ENCODE measurements around the gene ZBTB9. TPM values are rescaled to one million over a fixed set of nuclear protein-coding genes. Genes with fewer than 3 reads are reported as not detected.

ZBTB9 gene
- total RNA-seq, 1 donor from 2014 or later, result 9.6 TPM

DNA sequence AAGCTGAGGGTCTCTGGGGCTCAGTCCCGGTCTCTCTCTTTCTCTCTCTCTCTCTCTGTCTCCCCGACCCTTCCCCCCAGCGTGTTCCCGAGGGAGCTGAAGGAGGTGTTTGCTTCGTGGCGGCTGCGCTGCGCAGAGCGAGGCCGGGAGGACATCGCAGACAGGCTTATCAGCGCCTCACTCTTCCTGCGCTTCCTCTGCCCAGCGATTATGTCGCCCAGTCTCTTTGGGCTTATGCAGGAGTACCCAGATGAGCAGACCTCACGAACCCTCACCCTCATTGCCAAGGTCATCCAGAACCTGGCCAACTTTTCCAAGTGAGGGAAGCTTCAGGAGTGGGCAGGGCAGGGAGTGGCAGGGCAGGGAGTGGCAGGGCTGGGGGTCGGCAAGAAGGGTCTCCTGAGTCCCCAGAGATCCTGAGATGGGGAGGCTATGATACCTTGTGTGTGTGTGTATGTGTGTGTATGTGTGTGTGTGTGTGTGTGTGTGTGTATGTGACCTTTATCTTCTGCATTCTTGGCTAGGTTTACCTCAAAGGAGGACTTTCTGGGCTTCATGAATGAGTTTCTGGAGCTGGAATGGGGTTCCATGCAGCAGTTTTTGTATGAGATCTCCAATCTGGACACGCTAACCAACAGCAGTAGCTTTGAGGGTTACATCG is 13.6 kb upstream of the ZBTB9 start:
- TF ChIP-seq, protein P1, sequence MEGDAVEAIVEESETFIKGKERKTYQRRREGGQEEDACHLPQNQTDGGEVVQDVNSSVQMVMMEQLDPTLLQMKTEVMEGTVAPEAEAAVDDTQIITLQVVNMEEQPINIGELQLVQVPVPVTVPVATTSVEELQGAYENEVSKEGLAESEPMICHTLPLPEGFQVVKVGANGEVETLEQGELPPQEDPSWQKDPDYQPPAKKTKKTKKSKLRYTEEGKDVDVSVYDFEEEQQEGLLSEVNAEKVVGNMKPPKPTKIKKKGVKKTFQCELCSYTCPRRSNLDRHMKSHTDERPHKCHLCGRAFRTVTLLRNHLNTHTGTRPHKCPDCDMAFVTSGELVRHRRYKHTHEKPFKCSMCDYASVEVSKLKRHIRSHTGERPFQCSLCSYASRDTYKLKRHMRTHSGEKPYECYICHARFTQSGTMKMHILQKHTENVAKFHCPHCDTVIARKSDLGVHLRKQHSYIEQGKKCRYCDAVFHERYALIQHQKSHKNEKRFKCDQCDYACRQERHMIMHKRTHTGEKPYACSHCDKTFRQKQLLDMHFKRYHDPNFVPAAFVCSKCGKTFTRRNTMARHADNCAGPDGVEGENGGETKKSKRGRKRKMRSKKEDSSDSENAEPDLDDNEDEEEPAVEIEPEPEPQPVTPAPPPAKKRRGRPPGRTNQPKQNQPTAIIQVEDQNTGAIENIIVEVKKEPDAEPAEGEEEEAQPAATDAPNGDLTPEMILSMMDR (IDR thresholded peaks at IDR 0.05; ENCODE audit: partially characterized antibody, unreplicated experiment), result no peak
- Mint-ChIP-seq H3K4me3 (ENCODE audit: unreplicated experiment) (no peak overlapping the region), H3K36me3 (ENCODE audit: unreplicated experiment) (peaks cover 6% of the 10 kb centered on the region), H3K27me3 (ENCODE audit: unreplicated experiment) (peaks cover 11% of the 10 kb centered on the region), H3K27ac (ENCODE audit: unreplicated experiment) (no peak overlapping the region), H3K4me1 (ENCODE audit: low read depth, unreplicated experiment) (no peaks in the 10 kb centered on the region), H3K9me3 (ENCODE audit: unreplicated experiment) (peaks cover 5% of the 10 kb centered on the region)
- no peak for DNase-seq

DNA sequence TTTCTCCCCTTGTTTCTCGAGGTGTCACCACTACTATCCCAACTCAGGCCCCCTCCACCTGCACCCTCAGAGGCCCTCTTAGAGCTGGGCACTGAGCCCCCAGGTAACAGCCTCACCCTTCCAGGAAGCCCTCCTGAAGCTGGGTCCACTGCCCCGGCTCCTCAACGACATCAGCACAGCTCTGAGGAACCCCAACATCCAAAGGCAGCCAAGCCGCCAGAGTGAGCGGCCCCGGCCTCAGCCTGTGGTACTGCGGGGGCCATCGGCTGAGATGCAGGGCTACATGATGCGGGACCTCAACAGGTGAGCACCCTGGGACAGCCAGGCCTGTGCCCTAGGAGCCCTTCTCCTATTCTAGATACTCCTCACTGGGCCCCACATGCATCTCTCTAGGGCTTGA is 12.9 kb upstream of the ZBTB9 start:
- Mint-ChIP-seq H3K4me3 (ENCODE audit: unreplicated experiment) (no peak overlapping the region), H3K4me1 (ENCODE audit: low read depth, unreplicated experiment) (no peaks in the 10 kb centered on the region), H3K27me3 (ENCODE audit: unreplicated experiment) (peaks cover 11% of the 10 kb centered on the region), H3K36me3 (ENCODE audit: unreplicated experiment) (peaks cover 6% of the 10 kb centered on the region), H3K9me3 (ENCODE audit: unreplicated experiment) (peaks cover 5% of the 10 kb centered on the region), H3K27ac (ENCODE audit: unreplicated experiment) (no peak overlapping the region)
- TF ChIP-seq, protein P1 (IDR thresholded peaks at IDR 0.05; ENCODE audit: partially characterized antibody, unreplicated experiment), result no peak
- DNase-seq, result no peak

DNA sequence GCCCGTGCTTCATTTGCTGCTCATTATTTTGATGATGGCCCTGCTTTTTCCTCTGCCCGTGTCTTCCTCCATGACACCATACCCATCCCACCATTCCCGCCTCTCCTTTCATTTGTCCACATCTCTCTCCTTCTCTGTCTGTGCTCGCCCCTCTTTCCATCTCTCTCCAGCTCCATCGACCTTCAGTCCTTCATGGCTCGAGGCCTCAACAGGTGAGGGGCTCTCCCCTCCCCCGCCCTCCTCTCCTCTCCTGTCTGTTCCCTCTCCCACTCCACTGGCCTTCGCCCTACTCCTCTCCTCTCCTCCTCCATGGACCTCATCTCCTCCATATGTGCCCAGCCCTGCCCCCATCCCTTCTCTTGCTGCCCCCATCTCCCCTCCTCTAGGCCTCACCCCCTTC is 12.1 kb upstream of the ZBTB9 start:
- Mint-ChIP-seq H3K4me1 (ENCODE audit: low read depth, unreplicated experiment) (no peaks in the 10 kb centered on the region), H3K27ac (ENCODE audit: unreplicated experiment) (no peak overlapping the region), H3K4me3 (ENCODE audit: unreplicated experiment) (no peak overlapping the region), H3K36me3 (ENCODE audit: unreplicated experiment) (peaks cover 6% of the 10 kb centered on the region), H3K9me3 (ENCODE audit: unreplicated experiment) (peaks cover 5% of the 10 kb centered on the region), H3K27me3 (ENCODE audit: unreplicated experiment) (peaks cover 11% of the 10 kb centered on the region)
- DNase-seq, result no peak
- TF ChIP-seq, protein P1 (IDR thresholded peaks at IDR 0.05; ENCODE audit: partially characterized antibody, unreplicated experiment), result no peak

DNA sequence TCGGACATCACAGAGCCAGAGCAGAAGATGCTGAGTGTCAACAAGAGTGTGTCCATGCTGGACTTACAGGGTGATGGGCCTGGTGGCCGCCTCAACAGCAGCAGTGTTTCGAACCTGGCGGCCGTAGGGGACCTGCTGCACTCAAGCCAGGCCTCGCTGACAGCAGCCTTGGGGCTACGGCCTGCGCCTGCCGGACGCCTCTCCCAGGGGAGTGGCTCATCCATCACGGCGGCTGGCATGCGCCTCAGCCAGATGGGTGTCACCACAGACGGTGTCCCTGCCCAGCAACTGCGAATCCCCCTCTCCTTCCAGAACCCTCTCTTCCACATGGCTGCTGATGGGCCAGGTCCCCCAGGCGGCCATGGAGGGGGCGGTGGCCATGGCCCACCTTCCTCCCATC is 11.4 kb upstream of the ZBTB9 start:
- H3K4me1 Mint-ChIP-seq (ENCODE audit: low read depth, unreplicated experiment), result no peaks in the 10 kb centered on the region
- no peak overlapping the region for H3K4me3 Mint-ChIP-seq (ENCODE audit: unreplicated experiment)
- H3K27me3 Mint-ChIP-seq (ENCODE audit: unreplicated experiment), result peaks cover 12% of the 10 kb centered on the region
- no peak for DNase-seq
- TF ChIP-seq, protein P1 (IDR thresholded peaks at IDR 0.05; ENCODE audit: partially characterized antibody, unreplicated experiment), result no peak
- peaks cover 7% of the 10 kb centered on the region for H3K9me3 Mint-ChIP-seq (ENCODE audit: unreplicated experiment)
- peaks cover 6% of the 10 kb centered on the region for H3K36me3 Mint-ChIP-seq (ENCODE audit: unreplicated experiment)
- no peak overlapping the region for H3K27ac Mint-ChIP-seq (ENCODE audit: unreplicated experiment)

DNA sequence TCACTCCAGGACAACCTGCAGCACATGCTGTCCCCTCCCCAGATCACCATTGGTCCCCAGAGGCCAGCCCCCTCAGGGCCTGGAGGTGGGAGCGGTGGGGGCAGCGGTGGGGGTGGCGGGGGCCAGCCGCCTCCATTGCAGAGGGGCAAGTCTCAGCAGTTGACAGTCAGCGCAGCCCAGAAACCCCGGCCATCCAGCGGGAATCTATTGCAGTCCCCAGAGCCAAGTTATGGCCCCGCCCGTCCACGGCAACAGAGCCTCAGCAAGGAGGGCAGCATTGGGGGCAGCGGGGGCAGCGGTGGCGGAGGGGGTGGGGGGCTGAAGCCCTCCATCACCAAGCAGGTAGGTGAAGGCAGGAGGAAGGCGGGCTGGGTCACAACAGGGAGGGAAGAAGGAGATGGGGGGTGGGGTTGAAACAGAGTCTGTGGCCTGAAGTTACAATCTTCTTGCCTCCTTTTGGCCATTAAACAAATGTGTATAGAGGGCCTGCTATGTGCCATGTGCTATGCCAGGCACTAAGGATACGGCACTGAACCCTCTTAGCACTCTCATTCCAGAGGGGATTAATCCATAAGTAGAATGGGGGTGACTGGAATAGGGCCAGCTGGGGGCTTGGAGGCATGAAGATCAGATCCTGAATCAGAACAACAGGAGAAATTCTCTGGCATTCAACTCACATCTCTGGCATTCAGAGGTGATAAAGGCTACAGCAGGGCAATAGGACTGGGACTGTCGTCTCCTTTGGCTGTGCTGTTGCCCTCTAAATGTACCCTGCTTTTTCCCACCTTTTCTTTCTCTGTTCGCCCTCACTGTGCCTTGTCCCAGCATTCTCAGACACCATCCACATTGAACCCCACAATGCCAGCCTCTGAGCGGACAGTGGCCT is 10.5 kb upstream of the ZBTB9 start:
- DNase-seq, result no peak
- Mint-ChIP-seq H3K4me1 (ENCODE audit: low read depth, unreplicated experiment) (no peaks in the 10 kb centered on the region), H3K4me3 (ENCODE audit: unreplicated experiment) (no peak overlapping the region), H3K36me3 (ENCODE audit: unreplicated experiment) (peaks cover 5% of the 10 kb centered on the region), H3K27ac (ENCODE audit: unreplicated experiment) (no peak overlapping the region), H3K27me3 (ENCODE audit: unreplicated experiment) (peaks cover 12% of the 10 kb centered on the region), H3K9me3 (ENCODE audit: unreplicated experiment) (peaks cover 7% of the 10 kb centered on the region)
- TF ChIP-seq, protein P1 (IDR thresholded peaks at IDR 0.05; ENCODE audit: partially characterized antibody, unreplicated experiment), result no peak

All from glutamatergic neuron (in vitro differentiated cells).